ENCODE measurements around the gene CCM2L.
A peak's percentile ranks its signal among the peaks of the same experiment; 100 is the strongest.

The CCM2L gene

GRCh38 chr20:32007787-32008616 is 2.2 kb upstream of the CCM2L start:
- DNase-seq (ENCODE audit: insufficient read length, low spot score) (no peak), FAIRE-seq (no peak)
- no peak for TF ChIP-seq POLR2A (IDR thresholded peaks at IDR 0.05; ENCODE audit: low read depth, low read length)
- no peak for TF ChIP-seq TAF1 (IDR thresholded peaks at IDR 0.05; ENCODE audit: low read depth, low read length)
- TF ChIP-seq POU2F2 (IDR thresholded peaks at IDR 0.05; ENCODE audit: low read depth, low read length), result no peak
- TF ChIP-seq SPI1 (IDR thresholded peaks at IDR 0.05; ENCODE audit: low read depth, low read length), result no peak
- no peak for TF ChIP-seq PAX5 (IDR thresholded peaks at IDR 0.05; ENCODE audit: insufficient read depth, low read length, severe bottlenecking)
- no peak for TF ChIP-seq POLR2AphosphoS5 (IDR thresholded peaks at IDR 0.05; ENCODE audit: low read depth, low read length)

GRCh38 chr20:32009564-32009963 is 674 bp upstream of the CCM2L start:
- FAIRE-seq (no peak), DNase-seq (ENCODE audit: insufficient read length, low spot score) (no peak)
- TF ChIP-seq PAX5 (IDR thresholded peaks at IDR 0.05; ENCODE audit: insufficient read depth, low read length, severe bottlenecking), result no peak
- TF ChIP-seq TAF1 (IDR thresholded peaks at IDR 0.05; ENCODE audit: low read depth, low read length), result no peak
- TF ChIP-seq POLR2AphosphoS5 (IDR thresholded peaks at IDR 0.05; ENCODE audit: low read depth, low read length), result no peak
- no peak for TF ChIP-seq POU2F2 (IDR thresholded peaks at IDR 0.05; ENCODE audit: low read depth, low read length)

- no peak for TF ChIP-seq POU2F2 (IDR thresholded peaks at IDR 0.05; ENCODE audit: low read depth, low read length)
- TF ChIP-seq TAF1 (IDR thresholded peaks at IDR 0.05; ENCODE audit: low read depth, low read length), result no peak
- no peak for TF ChIP-seq POLR2A (IDR thresholded peaks at IDR 0.05; ENCODE audit: low read depth, low read length)
- no peak for TF ChIP-seq SPI1 (IDR thresholded peaks at IDR 0.05; ENCODE audit: low read depth, low read length)
- no peak for TF ChIP-seq POLR2AphosphoS5 (IDR thresholded peaks at IDR 0.05; ENCODE audit: low read depth, low read length)
- no peak for TF ChIP-seq PAX5 (IDR thresholded peaks at IDR 0.05; ENCODE audit: insufficient read depth, low read length, severe bottlenecking)
- FAIRE-seq (no peak), DNase-seq (ENCODE audit: insufficient read length, low spot score) (no peak)
Observed at GRCh38 chr20:32010666-32011065, 428 bp downstream of the CCM2L start.

- no peak for DNase-seq (ENCODE audit: insufficient read length, low spot score)
- FAIRE-seq, result no peak
- TF ChIP-seq POLR2AphosphoS5 (IDR thresholded peaks at IDR 0.05; ENCODE audit: low read depth, low read length), result no peak
- no peak for TF ChIP-seq POU2F2 (IDR thresholded peaks at IDR 0.05; ENCODE audit: low read depth, low read length)
- TF ChIP-seq SPI1 (IDR thresholded peaks at IDR 0.05; ENCODE audit: low read depth, low read length), result no peak
- TF ChIP-seq TAF1 (IDR thresholded peaks at IDR 0.05; ENCODE audit: low read depth, low read length), result no peak
- no peak for TF ChIP-seq PAX5 (IDR thresholded peaks at IDR 0.05; ENCODE audit: insufficient read depth, low read length, severe bottlenecking)
- no peak for TF ChIP-seq POLR2A (IDR thresholded peaks at IDR 0.05; ENCODE audit: low read depth, low read length)
Observed at GRCh38 chr20:32012159-32012688, 2.0 kb downstream of the CCM2L start.

GRCh38 chr20:32013326-32013725 is 3.1 kb downstream of the CCM2L start:
- DNase-seq (ENCODE audit: insufficient read length, low spot score) (no peak), FAIRE-seq (no peak)
- TF ChIP-seq TAF1 (IDR thresholded peaks at IDR 0.05; ENCODE audit: low read depth, low read length) (no peak), SPI1 (IDR thresholded peaks at IDR 0.05; ENCODE audit: low read depth, low read length) (no peak), POLR2A (IDR thresholded peaks at IDR 0.05; ENCODE audit: low read depth, low read length) (no peak), POU2F2 (IDR thresholded peaks at IDR 0.05; ENCODE audit: low read depth, low read length) (no peak), PAX5 (IDR thresholded peaks at IDR 0.05; ENCODE audit: insufficient read depth, low read length, severe bottlenecking) (no peak), POLR2AphosphoS5 (IDR thresholded peaks at IDR 0.05; ENCODE audit: low read depth, low read length) (no peak)

GRCh38 chr20:32017711-32018251 is 7.5 kb downstream of the CCM2L start:
- peak; percentile 53 for DNase-seq (ENCODE audit: insufficient read length, low spot score)
- FAIRE-seq, result no peak
- TF ChIP-seq TAF1 (IDR thresholded peaks at IDR 0.05; ENCODE audit: low read depth, low read length), result no peak
- no peak for TF ChIP-seq POLR2A (IDR thresholded peaks at IDR 0.05; ENCODE audit: low read depth, low read length)
- no peak for TF ChIP-seq SPI1 (IDR thresholded peaks at IDR 0.05; ENCODE audit: low read depth, low read length)
- TF ChIP-seq POU2F2 (IDR thresholded peaks at IDR 0.05; ENCODE audit: low read depth, low read length), result no peak
- TF ChIP-seq POLR2AphosphoS5 (IDR thresholded peaks at IDR 0.05; ENCODE audit: low read depth, low read length), result no peak
- no peak for TF ChIP-seq PAX5 (IDR thresholded peaks at IDR 0.05; ENCODE audit: insufficient read depth, low read length, severe bottlenecking)

GRCh38 chr20:32018269-32019155 is 8.3 kb downstream of the CCM2L start:
- DNase-seq (ENCODE audit: insufficient read length, low spot score) (peak; percentile 57), FAIRE-seq (no peak)
- no peak for TF ChIP-seq POU2F2 (IDR thresholded peaks at IDR 0.05; ENCODE audit: low read depth, low read length)
- TF ChIP-seq POLR2AphosphoS5 (IDR thresholded peaks at IDR 0.05; ENCODE audit: low read depth, low read length), result no peak
- no peak for TF ChIP-seq PAX5 (IDR thresholded peaks at IDR 0.05; ENCODE audit: insufficient read depth, low read length, severe bottlenecking)
- no peak for TF ChIP-seq SPI1 (IDR thresholded peaks at IDR 0.05; ENCODE audit: low read depth, low read length)
- TF ChIP-seq TAF1 (IDR thresholded peaks at IDR 0.05; ENCODE audit: low read depth, low read length), result no peak
- TF ChIP-seq POLR2A (IDR thresholded peaks at IDR 0.05; ENCODE audit: low read depth, low read length), result no peak

- FAIRE-seq, result no peak
- DNase-seq (ENCODE audit: insufficient read length, low spot score), result no peak
- TF ChIP-seq POLR2A (IDR thresholded peaks at IDR 0.05; ENCODE audit: low read depth, low read length) (no peak), POLR2AphosphoS5 (IDR thresholded peaks at IDR 0.05; ENCODE audit: low read depth, low read length) (no peak), POU2F2 (IDR thresholded peaks at IDR 0.05; ENCODE audit: low read depth, low read length) (no peak), TAF1 (IDR thresholded peaks at IDR 0.05; ENCODE audit: low read depth, low read length) (no peak), SPI1 (IDR thresholded peaks at IDR 0.05; ENCODE audit: low read depth, low read length) (no peak)
Observed at GRCh38 chr20:32019156-32019510, 8.9 kb downstream of the CCM2L start.
